Measurements from ENCODE around the gene ERCC3.
A peak's percentile ranks its signal among the peaks of the same experiment; 100 is the strongest.
"Not testable (repeated sequence)": the region's sequence is repeated elsewhere in the genome, so short reads cannot be mapped to it uniquely, and the experiment has no call there.

ERCC3 gene

GRCh38 chr2:127278959-127279358 lies 15.0 kb downstream of the ERCC3 start:
- DNase-seq (ENCODE audit: low spot score), result no peak

- DNase-seq (ENCODE audit: low spot score), result no peak
Measured at GRCh38 chr2:127277028-127277427, 16.9 kb downstream of the ERCC3 start.

DNA sequence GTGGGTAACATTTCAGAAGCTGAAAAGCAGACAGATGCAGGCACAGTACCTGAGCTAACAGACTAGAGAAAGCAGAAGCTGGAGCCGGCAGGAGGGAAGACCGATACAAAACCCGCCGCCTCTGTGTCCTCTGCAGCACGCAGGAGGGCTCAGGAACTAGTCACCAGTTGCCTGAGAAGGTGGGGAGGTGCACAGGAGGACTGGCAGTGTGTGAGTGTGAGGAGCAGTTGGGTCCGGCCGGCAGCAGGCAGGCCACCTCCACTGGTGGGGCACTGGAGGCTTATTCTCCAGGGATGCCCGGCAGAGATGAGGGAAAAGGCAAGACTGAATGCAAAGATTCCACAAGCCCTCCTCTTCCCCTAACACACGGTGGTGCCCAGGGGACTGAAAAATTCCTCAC lies 18.2 kb downstream of the ERCC3 start:
- DNase-seq (ENCODE audit: low spot score), result no peak

- DNase-seq (ENCODE audit: low spot score), result no peak
Measured at GRCh38 chr2:127275356-127275755, 18.6 kb downstream of the ERCC3 start.

DNA sequence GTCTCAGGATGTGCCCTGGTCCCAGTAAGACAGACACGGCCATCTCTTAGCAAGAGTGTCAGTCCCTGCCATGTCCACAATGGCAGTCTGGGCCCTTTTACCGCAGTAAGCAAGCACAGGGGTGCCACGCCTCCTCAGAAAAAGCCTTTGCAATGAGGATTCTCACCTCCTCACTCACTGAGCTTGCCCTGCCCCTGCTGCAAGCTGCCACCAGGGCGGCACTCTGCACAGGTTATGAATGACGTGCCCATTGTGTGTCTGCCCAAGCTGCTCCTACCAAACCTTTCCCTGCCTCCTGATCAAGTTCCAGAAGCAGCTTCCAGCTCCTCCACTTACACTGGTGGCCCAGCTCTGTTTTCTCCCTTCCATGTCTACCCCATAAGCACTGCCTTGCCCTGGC lies 23.3 kb downstream of the ERCC3 start:
- DNase-seq (ENCODE audit: low spot score), result no peak

GRCh38 chr2:127261804-127262406 lies 32.0 kb downstream of the ERCC3 start:
- no peak for DNase-seq (ENCODE audit: low spot score)

DNA sequence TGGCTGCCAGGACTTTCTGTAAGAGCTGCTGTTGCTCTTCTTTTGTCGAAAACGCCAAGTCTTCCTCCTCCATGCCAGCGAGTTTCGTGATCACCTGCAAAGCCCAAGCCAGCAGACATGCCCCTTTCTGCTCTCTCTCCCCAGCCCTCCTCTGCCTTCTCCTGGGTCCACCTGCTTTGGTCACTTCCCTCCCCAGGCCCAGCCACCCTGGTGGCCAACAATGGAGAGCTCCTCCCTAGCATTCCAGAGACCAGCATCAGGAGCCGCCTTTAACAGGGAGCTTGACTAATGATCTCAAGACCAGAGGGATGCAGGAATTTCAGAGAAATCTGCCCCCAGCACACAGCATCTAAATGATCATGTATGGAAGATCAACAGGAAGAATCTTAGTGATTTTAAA lies 34.6 kb downstream of the ERCC3 start:
- no peak for DNase-seq (ENCODE audit: low spot score)

DNA sequence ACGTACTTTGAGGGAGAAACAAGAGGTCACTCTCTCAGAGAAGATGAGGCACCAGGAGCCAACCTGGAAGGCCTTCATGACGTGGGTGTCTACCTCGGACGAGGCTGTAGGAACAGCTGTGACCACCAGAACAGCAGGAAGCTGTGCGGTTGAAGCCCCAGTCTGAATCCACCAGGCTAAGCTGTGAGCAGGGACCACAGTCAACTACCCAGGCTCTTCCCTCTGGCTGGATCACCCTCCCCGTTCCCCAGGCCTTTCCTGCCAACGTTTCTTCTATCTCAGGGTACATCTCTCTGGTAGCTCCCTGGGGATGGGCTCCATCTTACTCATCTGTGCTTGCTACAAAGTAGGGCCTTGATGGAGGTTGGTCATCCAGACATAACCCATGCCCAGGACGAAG lies 37.1 kb downstream of the ERCC3 start:
- DNase-seq (ENCODE audit: low spot score), result no peak

DNA sequence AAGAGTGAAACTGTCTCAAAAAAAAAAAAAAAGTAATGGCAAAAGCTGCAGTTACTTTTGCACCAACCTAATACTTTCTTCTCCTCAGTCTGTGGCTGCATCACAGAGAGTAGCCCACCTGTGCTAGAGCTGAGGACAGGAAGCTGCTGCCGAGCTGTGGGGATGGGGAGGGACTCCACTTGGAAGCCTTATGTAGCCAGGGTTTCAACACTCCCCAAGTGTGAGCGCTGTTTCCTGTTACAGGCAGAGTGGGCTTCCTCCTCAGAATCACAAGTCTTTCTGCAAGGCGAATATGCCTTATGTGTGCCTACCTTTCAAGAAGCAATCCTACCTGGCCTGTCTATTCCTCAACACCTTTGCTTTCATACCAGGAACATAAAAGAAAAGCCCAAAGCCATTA lies 37.6 kb downstream of the ERCC3 start:
- no peak for DNase-seq (ENCODE audit: low spot score)

- no peak for DNase-seq (ENCODE audit: low spot score)
Measured at GRCh38 chr2:127255721-127256120, 38.2 kb downstream of the ERCC3 start.

- DNase-seq (ENCODE audit: low spot score), result no peak
Measured at GRCh38 chr2:127255146-127255545, 38.8 kb downstream of the ERCC3 start.

DNA sequence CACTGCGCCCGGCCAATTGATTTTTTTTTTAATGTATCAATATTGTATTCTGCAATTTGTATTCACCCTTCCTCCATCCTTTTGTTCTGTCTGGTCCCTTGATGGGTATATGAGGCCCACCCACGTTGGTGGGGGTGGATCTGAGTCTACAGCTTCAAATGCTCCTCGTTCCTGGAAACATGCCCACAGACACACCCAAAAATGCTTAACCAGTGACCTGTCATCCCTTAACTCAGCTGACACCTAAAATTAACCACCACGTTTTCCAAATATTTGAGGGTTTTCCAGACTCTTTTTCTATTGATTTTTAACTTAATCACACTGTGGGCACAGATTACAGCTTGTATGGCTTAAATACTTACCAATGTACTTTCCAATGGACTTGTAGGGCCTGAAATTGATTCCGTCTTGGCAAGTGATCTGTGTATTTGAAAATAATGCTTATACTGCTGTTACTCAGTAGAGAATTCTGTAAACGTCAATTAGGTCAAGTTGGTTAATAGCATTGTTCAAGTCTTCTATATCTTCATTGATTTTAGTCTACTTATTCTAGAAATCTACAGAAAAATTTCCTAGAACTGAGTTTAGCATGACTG lies 39.5 kb downstream of the ERCC3 start:
- DNase-seq (ENCODE audit: low spot score), result no peak

- not testable (repeated sequence) for DNase-seq (ENCODE audit: low spot score)
Measured at GRCh38 chr2:127241184-127241583, 52.8 kb downstream of the ERCC3 start.

GRCh38 chr2:127239395-127239794 lies 54.5 kb downstream of the ERCC3 start:
- no peak for DNase-seq (ENCODE audit: low spot score)

DNA sequence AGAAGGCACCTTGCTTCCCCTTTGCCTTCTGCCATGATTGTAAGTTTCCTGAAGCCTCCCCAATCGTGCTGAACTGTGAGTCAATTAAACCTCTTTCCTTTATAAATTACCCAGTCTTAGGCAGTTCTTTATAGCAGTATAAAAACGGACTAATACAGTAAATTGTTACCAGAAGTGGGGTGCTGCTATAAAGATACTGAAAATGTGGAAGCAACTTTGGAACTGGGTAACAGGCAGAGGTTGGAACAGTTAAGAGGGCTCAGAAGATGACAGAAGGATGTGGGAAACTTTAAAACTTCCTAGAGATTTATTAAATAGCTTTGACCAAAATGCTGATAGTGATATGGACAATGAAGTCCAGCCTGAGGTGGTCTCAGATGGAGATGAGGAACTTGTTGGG lies 56.2 kb downstream of the ERCC3 start:
- not testable (repeated sequence) for DNase-seq (ENCODE audit: low spot score)

DNA sequence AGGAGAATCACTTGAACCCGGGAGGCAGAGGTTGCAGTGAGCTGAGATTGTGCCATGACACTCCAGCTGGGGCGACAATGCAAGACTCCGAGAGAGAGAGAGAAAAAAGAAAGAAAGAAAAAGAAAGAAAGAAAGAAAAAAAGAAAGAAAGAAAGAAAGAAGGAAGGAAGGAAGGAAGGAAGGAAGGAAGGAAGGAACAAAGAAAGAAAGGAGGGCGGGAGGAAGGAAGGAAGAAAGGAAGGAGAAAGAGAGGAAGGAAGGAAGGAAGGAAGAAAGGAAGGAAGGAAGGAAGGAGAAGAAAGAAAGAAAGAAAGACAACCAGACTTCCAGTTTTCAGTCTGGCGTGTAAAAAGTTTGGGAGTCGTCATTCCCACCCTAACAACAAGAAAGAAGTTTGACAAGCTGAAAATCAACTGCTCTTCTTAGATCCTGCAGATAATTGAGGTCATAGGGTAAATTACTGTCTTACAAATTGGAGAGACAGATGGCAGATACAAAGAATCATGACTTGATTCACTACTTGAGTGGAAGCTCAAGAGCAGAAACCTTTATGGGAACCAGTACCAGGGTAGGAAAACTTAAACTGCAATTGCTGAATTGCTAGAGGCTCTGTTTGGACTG lies 58.8 kb downstream of the ERCC3 start:
- DNase-seq (ENCODE audit: low spot score), result no peak

- no peak for DNase-seq (ENCODE audit: low spot score)
Measured at GRCh38 chr2:127233710-127234109, 60.2 kb downstream of the ERCC3 start.

- no peak for DNase-seq (ENCODE audit: low spot score)
Measured at GRCh38 chr2:127231130-127231865, 62.6 kb downstream of the ERCC3 start.

DNA sequence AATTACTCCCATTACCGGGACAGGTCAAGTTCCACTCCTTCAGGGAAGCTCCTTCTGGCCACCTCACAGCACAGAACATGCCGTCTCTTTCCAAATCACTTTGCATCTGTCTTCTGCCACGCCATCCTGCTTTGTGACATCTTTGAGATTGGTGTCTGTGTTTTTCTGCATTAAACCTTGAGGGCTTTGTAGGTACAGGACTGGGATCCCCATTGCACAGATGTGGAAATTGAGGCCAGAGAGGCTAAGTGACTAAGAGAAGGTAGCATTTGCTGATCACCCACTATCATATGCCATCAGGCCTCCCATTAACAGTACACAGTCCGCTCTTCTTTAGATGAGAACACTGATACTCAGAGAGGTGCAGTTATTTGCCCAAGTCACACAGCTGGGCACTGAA lies 64.4 kb downstream of the ERCC3 start:
- no peak for DNase-seq (ENCODE audit: low spot score)

DNA sequence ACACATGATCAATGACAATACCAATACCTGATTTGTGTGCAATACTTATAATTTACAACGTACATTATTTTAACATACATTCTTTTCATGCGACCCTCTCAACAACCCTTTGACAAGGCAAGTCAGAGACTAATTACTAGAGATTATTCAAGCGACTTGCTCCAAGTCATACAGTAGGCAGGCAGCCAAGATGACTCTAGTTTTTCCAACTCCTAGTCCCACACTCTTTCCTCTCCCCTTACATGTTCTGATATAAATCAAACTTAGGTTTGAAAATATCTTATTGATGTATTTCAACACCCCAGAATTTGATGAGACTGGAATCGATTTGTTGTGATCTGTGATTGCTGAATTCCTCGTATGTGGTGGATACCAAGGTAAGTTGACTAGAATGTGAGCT lies 65.8 kb downstream of the ERCC3 start:
- DNase-seq (ENCODE audit: low spot score), result peak; percentile 20

DNA sequence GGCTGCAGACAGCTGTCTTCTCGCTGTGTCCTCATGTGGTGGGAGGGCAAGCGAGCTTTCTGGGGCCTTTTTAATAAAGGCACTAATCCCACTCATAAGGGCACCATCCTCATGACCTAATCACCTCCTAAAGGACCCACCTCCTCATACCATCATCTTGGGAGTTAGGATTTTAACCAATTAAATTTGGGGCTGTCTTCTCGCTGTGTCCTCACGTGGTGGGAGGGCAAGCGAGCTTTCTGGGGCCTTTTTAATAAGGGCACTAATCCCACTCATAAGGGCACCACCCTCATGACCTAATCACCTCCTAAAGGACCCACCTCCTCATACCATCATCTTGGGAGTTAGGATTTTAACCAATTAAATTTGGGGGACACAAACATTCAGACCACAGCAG lies 66.7 kb downstream of the ERCC3 start:
- DNase-seq (ENCODE audit: low spot score), result not testable (repeated sequence)

DNA sequence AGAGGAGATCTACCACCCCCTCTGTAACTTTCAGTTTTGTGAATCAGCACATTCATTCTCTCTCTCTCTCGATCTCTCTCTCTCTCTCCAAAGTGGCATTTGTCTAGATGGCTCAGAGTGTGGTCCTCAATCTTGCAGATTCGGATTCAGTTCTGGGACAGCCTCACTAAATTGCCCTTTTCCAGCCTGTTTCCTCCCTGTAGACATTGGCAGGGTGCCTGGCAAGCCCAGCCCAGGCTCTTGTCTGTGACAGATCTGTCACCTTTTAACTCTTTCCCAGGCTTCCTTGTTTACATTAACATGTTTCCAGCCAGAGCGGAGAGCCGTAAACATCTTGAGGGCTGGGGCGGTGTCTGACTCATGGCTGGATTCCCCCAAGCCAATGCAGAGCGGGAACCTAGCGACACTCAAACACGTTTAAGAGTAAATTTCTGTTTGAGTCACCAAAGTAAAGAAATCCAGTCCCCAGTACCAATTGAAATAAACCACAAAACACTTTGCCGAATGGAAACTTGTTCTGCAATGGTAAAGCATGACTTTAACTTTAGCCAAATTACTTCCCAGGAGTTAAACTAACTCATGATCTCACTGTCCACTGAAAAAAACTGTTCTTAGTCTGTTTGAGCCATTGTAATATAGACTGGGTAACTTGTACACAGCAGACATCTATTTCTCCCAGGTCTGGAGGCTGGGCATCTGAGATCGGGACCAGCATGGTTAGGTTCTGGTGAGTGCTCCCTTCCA lies 67.3 kb downstream of the ERCC3 start:
- DNase-seq (ENCODE audit: low spot score), result no peak
